ENCODE results near the gene HS6ST2. TPM values are rescaled to one million over a fixed set of nuclear protein-coding genes. Genes with fewer than 3 reads are reported as not detected.

Gene HS6ST2
- total and polyA plus RNA-seq, 3 donors from 2014 or later: 3.7 to 13.3 (median 7.6) TPM

DNA sequence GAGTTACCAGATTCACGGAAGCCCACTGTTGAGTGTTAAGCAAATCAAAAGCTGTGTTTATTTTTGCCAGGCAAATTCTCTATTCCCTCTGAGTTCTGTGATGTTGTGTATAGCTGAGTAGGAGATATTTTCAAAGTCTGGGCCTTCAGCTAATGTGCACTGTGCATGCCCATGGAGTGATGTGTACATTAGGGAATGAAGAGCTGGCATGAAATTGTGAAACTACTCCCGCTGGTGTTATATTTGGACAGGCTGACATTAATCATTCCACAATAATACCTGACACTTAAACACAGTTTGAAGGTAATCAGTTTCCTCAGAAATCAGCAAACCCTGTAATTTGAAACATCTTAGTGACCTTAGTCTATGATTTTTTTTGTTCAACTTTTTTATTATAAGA is 381.5 kb downstream of the HS6ST2 start:
- DNase-seq: no peak
- Histone ChIP-seq H3K27me3 (no peaks in the 10 kb centered on the region), H3K36me3 (ENCODE audit: low read depth, missing control alignments) (no peaks in the 10 kb centered on the region), H3K4me3 (no peak overlapping the region), H3K9me3 (no peaks in the 10 kb centered on the region), H3K4me1 (no peaks in the 10 kb centered on the region), H3K27ac (no peak overlapping the region)
- 43 to 100% methylated on average over 1 to 2 of the region's 2 CpGs for WGBS, 2 donors
- TF ChIP-seq, protein P1, sequence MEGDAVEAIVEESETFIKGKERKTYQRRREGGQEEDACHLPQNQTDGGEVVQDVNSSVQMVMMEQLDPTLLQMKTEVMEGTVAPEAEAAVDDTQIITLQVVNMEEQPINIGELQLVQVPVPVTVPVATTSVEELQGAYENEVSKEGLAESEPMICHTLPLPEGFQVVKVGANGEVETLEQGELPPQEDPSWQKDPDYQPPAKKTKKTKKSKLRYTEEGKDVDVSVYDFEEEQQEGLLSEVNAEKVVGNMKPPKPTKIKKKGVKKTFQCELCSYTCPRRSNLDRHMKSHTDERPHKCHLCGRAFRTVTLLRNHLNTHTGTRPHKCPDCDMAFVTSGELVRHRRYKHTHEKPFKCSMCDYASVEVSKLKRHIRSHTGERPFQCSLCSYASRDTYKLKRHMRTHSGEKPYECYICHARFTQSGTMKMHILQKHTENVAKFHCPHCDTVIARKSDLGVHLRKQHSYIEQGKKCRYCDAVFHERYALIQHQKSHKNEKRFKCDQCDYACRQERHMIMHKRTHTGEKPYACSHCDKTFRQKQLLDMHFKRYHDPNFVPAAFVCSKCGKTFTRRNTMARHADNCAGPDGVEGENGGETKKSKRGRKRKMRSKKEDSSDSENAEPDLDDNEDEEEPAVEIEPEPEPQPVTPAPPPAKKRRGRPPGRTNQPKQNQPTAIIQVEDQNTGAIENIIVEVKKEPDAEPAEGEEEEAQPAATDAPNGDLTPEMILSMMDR (IDR thresholded peaks at IDR 0.05): no peak
- TF ChIP-seq POLR2A (IDR thresholded peaks at IDR 0.05): no peak
- intact Hi-C loops (cut with DNase I; ENCODE audit: low total_unique reads): no loop called here

Small RNAs within 50 kb of the gene (small RNA-seq; reads per million reads assigned to genes)
- gene RNU6-98P (0 reads per million in 2 donors), gene Z82205.1 (0 reads per million in 2 donors)

Other genes starting within 250 kb of the HS6ST2 start
- gene USP26, start 138.5 kb upstream of the HS6ST2 start, total RNA-seq: 1 to 10 TPM; 1.9 to 5.8 TPM
- 1.0 TPM for gene USP26, start 138.5 kb upstream of the HS6ST2 start, polyA plus RNA-seq (ENCODE audit: insufficient read depth, low read depth, low replicate concordance)

All from testis (tissue), 3 donors.